RWPE2 (cell line): ENCODE measurements around the gene NMRAL1.

ENCODE experiments used
- ATAC-seq: fragments of 200-7000 bp; cut with Tn5 transposase; 3 replicates; pipeline ENCODE4 v1.9.1; 2021; ENCODE audit warnings: low read depth
- DNase-seq: peaks from one replicate; pipeline ENCODE4 v3.0.0-alpha.2; 2020; ENCODE audit warnings: low spot score
- H3K27ac ChIP-seq: fragments of 450-650 bp; 2 replicates; pipeline ENCODE4 v1.5.1; 2017; ENCODE audit warnings: mild to moderate bottlenecking; ENCODE audit not compliant: poor library complexity, severe bottlenecking
- H3K27me3 ChIP-seq: fragments of 250-450 bp; sonication (Bioruptor Pico); 2 replicates; pipeline ENCODE4 v1.5.1; 2021; ENCODE audit warnings: mild to moderate bottlenecking, moderate library complexity; ENCODE audit not compliant: insufficient read depth, poor library complexity, severe bottlenecking
- H3K36me3 ChIP-seq: fragments of 250-450 bp; sonication (Bioruptor Pico); 2 replicates; pipeline ENCODE4 v1.5.1; 2020; ENCODE audit warnings: low read depth, mild to moderate bottlenecking, moderate library complexity
- H3K4me1 ChIP-seq: fragments of 250-450 bp; sonication (Bioruptor Pico); 2 replicates; pipeline ENCODE4 v1.5.1; 2021; ENCODE audit warnings: mild to moderate bottlenecking, moderate library complexity; ENCODE audit not compliant: insufficient read depth, poor library complexity, severe bottlenecking
- H3K4me3 ChIP-seq: fragments of 250-450 bp; sonication (Bioruptor Pico); 2 replicates; pipeline ENCODE4 v1.5.1; 2021; ENCODE audit warnings: mild to moderate bottlenecking, moderate library complexity; ENCODE audit not compliant: severe bottlenecking
- H3K9me3 ChIP-seq: fragments of 250-450 bp; sonication (Bioruptor Pico); 2 replicates; pipeline ENCODE4 v1.5.1; 2021; ENCODE audit warnings: mild to moderate bottlenecking, moderate library complexity; ENCODE audit not compliant: severe bottlenecking
- TF ChIP-seq, protein P1 (sequence below): fragments of 450-650 bp; IDR thresholded peaks from one replicate; pipeline ENCODE4 v1.5.1; 2017; ENCODE audit warnings: mild to moderate bottlenecking, moderate library complexity; ENCODE audit not compliant: poor library complexity, severe bottlenecking

The NMRAL1 gene

DNA sequence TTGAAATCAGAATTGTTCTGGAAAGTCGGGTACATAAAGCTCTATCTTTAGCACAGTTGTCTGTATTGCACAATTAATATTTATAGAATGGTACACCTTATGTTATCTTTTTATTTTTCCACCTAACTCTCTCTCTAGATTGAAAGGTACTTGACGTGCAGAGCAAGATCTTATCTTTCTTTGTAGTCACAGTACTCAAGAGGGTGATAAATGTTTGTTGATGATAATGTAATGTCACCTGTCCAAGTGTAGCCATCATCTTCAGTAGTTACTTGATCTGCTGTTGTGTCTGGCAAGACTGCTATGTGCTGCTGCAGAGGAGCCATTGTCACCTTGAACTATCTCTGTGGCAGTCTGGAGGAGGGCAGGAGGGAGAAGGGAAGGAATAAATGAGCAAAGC is 7.1 kb upstream of the NMRAL1 start:
- Histone ChIP-seq H3K27ac (peak overlapping the region; percentile 9), H3K36me3 (peaks cover 57% of the 10 kb centered on the region), H3K4me3 (no peak overlapping the region), H3K27me3 (no peaks in the 10 kb centered on the region), H3K4me1 (peaks cover 26% of the 10 kb centered on the region), H3K9me3 (no peaks in the 10 kb centered on the region)
- TF ChIP-seq, protein P1, sequence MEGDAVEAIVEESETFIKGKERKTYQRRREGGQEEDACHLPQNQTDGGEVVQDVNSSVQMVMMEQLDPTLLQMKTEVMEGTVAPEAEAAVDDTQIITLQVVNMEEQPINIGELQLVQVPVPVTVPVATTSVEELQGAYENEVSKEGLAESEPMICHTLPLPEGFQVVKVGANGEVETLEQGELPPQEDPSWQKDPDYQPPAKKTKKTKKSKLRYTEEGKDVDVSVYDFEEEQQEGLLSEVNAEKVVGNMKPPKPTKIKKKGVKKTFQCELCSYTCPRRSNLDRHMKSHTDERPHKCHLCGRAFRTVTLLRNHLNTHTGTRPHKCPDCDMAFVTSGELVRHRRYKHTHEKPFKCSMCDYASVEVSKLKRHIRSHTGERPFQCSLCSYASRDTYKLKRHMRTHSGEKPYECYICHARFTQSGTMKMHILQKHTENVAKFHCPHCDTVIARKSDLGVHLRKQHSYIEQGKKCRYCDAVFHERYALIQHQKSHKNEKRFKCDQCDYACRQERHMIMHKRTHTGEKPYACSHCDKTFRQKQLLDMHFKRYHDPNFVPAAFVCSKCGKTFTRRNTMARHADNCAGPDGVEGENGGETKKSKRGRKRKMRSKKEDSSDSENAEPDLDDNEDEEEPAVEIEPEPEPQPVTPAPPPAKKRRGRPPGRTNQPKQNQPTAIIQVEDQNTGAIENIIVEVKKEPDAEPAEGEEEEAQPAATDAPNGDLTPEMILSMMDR = no peak
- DNase-seq (no peak), ATAC-seq (no peak)

GRCh38 chr16:4477966-4478365 is 3.5 kb upstream of the NMRAL1 start:
- DNase-seq (no peak), ATAC-seq (peak; percentile 35)
- TF ChIP-seq, protein P1 = peak; percentile 35

GRCh38 chr16:4475880-4476788 is 1.7 kb upstream of the NMRAL1 start, which contains the start of gene HMOX2:
Gene HMOX2 (plus strand): TSS chr16:4476398. CDS start chr16:4505525, 29,127 bp downstream.
- H3K27ac ChIP-seq = peak within 1 kb of the TSS; percentile 78

More at GRCh38 chr16:4477966-4478365, 3.5 kb upstream of the NMRAL1 start:
- H3K9me3 ChIP-seq = no peaks in the 10 kb centered on the region
- H3K36me3 ChIP-seq = peaks cover 26% of the 10 kb centered on the region
- H3K27me3 ChIP-seq = no peaks in the 10 kb centered on the region
- peaks cover 37% of the 10 kb centered on the region for H3K4me1 ChIP-seq
- H3K27ac ChIP-seq = peak overlapping the region; percentile 78
- peak overlapping the region; percentile 90 for H3K4me3 ChIP-seq

GRCh38 chr16:4472880-4473279 is 1.5 kb downstream of the NMRAL1 start:
- no peak for DNase-seq
- Histone ChIP-seq H3K27ac (no peak overlapping the region), H3K27me3 (no peaks in the 10 kb centered on the region), H3K9me3 (no peaks in the 10 kb centered on the region), H3K36me3 (peaks cover 37% of the 10 kb centered on the region), H3K4me3 (no peak overlapping the region), H3K4me1 (peaks cover 17% of the 10 kb centered on the region)
- TF ChIP-seq, protein P1 = no peak
- no peak for ATAC-seq

More at GRCh38 chr16:4475880-4476788, 1.7 kb upstream of the NMRAL1 start, which contains the start of gene HMOX2:
- DNase-seq (peak; percentile 87), ATAC-seq (peak; percentile 74)
- Histone ChIP-seq H3K36me3 (peaks cover 26% of the 10 kb centered on the region), H3K9me3 (no peaks in the 10 kb centered on the region), H3K4me3 (peak within 1 kb of the TSS; percentile 90), H3K4me1 (peaks cover 23% of the 10 kb centered on the region), H3K27me3 (no peaks in the 10 kb centered on the region)
- TF ChIP-seq, protein P1 = peak; percentile 65
